CD14-positive monocyte (primary cell): ENCODE measurements around the gene AHCYL1. TPM values are rescaled to one million over a fixed set of nuclear protein-coding genes. Genes with fewer than 3 reads are reported as not detected.
A peak's percentile ranks its signal among the peaks of the same experiment; 100 is the strongest.

ENCODE experiments used
- DNase-seq, 3 donors: peaks; one replicate each; pipeline ENCODE4 v3.0.0-alpha.2; 2011 to 2022
- H2AFZ ChIP-seq: 2 replicates; pipeline ENCODE4 v1.6.0; 2012; ENCODE audit warnings: mild to moderate bottlenecking, low read depth, low read length, inconsistent platforms; ENCODE audit not compliant: insufficient read depth, poor library complexity, severe bottlenecking
- H3K27ac ChIP-seq, 2 donors: 1 replicate in 1 of 2; 2 replicates in 1 of 2; pipeline ENCODE4 v1.5.1; 2012 to 2013; ENCODE audit warnings: low read length in 2 of 2, control low read depth in 1 of 2, inconsistent platforms in 1 of 2, low read depth in 1 of 2, mild to moderate bottlenecking in 1 of 2
- H3K27me3 ChIP-seq, 2 donors: one replicate each; pipeline versions ENCODE4 v1.6.0 to v1.6.1; 2011 to 2013; ENCODE audit warnings: low read length in 2 of 2; ENCODE audit not compliant: control insufficient read depth in 2 of 2, insufficient read depth in 2 of 2
- H3K36me3 ChIP-seq, 2 donors: replicated peaks in 1 of 2; 1 replicate in 1 of 2; 2 replicates in 1 of 2; pipeline versions ENCODE4 v1.5.1 to v1.6.1; 2012 to 2013; ENCODE audit warnings: low read length in 2 of 2, control low read depth in 1 of 2, inconsistent platforms in 1 of 2, mild to moderate bottlenecking in 1 of 2; ENCODE audit not compliant: insufficient read depth in 2 of 2, control insufficient read depth in 1 of 2
- H3K4me1 ChIP-seq, 2 donors: 1 replicate in 1 of 2; 2 replicates in 1 of 2; pipeline versions ENCODE4 v1.5.1 to v1.6.1; 2012 to 2013; ENCODE audit warnings: low read length in 2 of 2, control low read depth in 1 of 2, inconsistent platforms in 1 of 2, mild to moderate bottlenecking in 1 of 2, moderate library complexity in 1 of 2; ENCODE audit not compliant: insufficient read depth in 2 of 2, control insufficient read depth in 1 of 2
- H3K4me2 ChIP-seq: replicated peaks from 2 replicates; pipeline ENCODE3; 2012; ENCODE audit warnings: low read length, moderate library complexity, mild to moderate bottlenecking; ENCODE audit not compliant: poor library complexity, severe bottlenecking; ENCODE audit errors: extremely low read depth
- H3K4me3 ChIP-seq, 3 experiments: fragments of 200-600 bp in 1 of 3; sonication (generic) in 1 of 3; replicated peaks in 1 of 3; 1 replicate in 2 of 3; 2 replicates in 1 of 3; pipeline ENCODE4 v1.5.1; 2011 to 2013; ENCODE audit warnings: low read length in 3 of 3, mild to moderate bottlenecking in 3 of 3, control low read depth in 2 of 3, low read depth in 2 of 3, inconsistent platforms in 1 of 3, moderate library complexity in 1 of 3
- H3K79me2 ChIP-seq: 2 replicates; pipeline ENCODE4 v1.6.0; 2012; ENCODE audit warnings: mild to moderate bottlenecking, control low read depth, inconsistent platforms, low read length, moderate library complexity; ENCODE audit not compliant: insufficient read depth
- H3K9ac ChIP-seq: 2 replicates; pipeline ENCODE4 v1.6.0; 2017; ENCODE audit warnings: low read length, mild to moderate bottlenecking; ENCODE audit not compliant: insufficient read depth, poor library complexity, severe bottlenecking
- H3K9me3 ChIP-seq, 2 donors: replicated peaks in 1 of 2; 1 replicate in 1 of 2; 2 replicates in 1 of 2; pipeline versions ENCODE4 v1.5.1 to v1.6.1; 2012 to 2013; ENCODE audit warnings: low read length in 2 of 2, control low read depth in 1 of 2; ENCODE audit not compliant: control insufficient read depth in 1 of 2, insufficient read depth in 1 of 2
- H4K20me1 ChIP-seq: 2 replicates; pipeline ENCODE4 v1.6.0; 2012; ENCODE audit warnings: mild to moderate bottlenecking, low read length, control low read depth, moderate library complexity; ENCODE audit not compliant: insufficient read depth
- H3K27ac Mint-ChIP-seq, 7 donors: one replicate each; pipeline ENCODE4 v1.8.0; 2020; ENCODE audit warnings: mild to moderate bottlenecking in 7 of 7, mixed read lengths in 7 of 7, moderate library complexity in 6 of 7, inconsistent platforms in 2 of 7
- H3K27me3 Mint-ChIP-seq, 3 donors: one replicate each; pipeline ENCODE4 v1.8.0; 2021 to 2022; ENCODE audit warnings: low read depth in 3 of 3, mild to moderate bottlenecking in 3 of 3, mixed read lengths in 3 of 3, moderate library complexity in 3 of 3, inconsistent platforms in 1 of 3
- H3K36me3 Mint-ChIP-seq, 2 donors: one replicate each; pipeline ENCODE4 v1.8.0; 2020; ENCODE audit warnings: mixed read lengths in 2 of 2, inconsistent platforms in 1 of 2, mild to moderate bottlenecking in 1 of 2
- H3K4me1 Mint-ChIP-seq: one replicate; pipeline ENCODE4 v1.8.0; 2020; ENCODE audit warnings: mild to moderate bottlenecking, mixed read lengths
- H3K4me3 Mint-ChIP-seq, 2 donors: one replicate each; pipeline ENCODE4 v1.8.0; 2020; ENCODE audit warnings: mild to moderate bottlenecking in 2 of 2, mixed read lengths in 2 of 2, moderate library complexity in 1 of 2
- H3K9me3 Mint-ChIP-seq, 7 donors: one replicate each; pipeline ENCODE4 v1.8.0; 2020 to 2022; ENCODE audit warnings: mixed read lengths in 7 of 7, mild to moderate bottlenecking in 6 of 7, moderate library complexity in 6 of 7, inconsistent platforms in 2 of 7
- CTCF ChIP-seq: fragments of 200-600 bp; IDR thresholded peaks from one replicate; pipeline ENCODE4 v1.8.0; 2022; ENCODE audit warnings: antibody characterized with exemption, mild to moderate bottlenecking
- WGBS: methylation state at CpG from one replicate; pipeline ENCODE4 v1.1.5; 2013; ENCODE audit warnings: missing lambda C conversion rate; ENCODE audit not compliant: insufficient coverage; 5-methylcytosine and 5-hydroxymethylcytosine counted together
- intact Hi-C, 2 donors: fragments of 100-400 bp; cut with micrococcal nuclease; formaldehyde crosslinking; loops; one replicate each; pipeline versions ENCODE4 v1.15.0 to v1.15.1; 2023
- polyA plus RNA-seq, 3 donors: library from polyadenylated mRNA; depleted of rRNA in 1 of 3; unstranded in 2 of 3; stranded (reverse) in 1 of 3; fragments of 300-500 nt in 2 of 3; fragments of >200 nt in 1 of 3; fragmentation: Illumina TruSeq in 2 of 3; gene quantifications; 1 replicate in 2 of 3; 2 replicates in 1 of 3; pipeline ENCODE4 v1.2.3, GENCODE V29; 2012 to 2021

Gene AHCYL1
- polyA plus RNA-seq, 3 donors, result 39.1 to 63.9 (median 48.8) TPM

- Mint-ChIP-seq H3K9me3 (peaks cover 0 to 13% (median 9%) of the 10 kb centered on the region in 7 donors), H3K4me3 (no peak overlapping the region), H3K27me3 (peaks cover 53 to 65% (median 59%) of the 10 kb centered on the region in 3 donors), H3K4me1 (peaks cover 25% of the 10 kb centered on the region), H3K27ac (no peak overlapping the region), H3K36me3 (peaks cover 5 to 21% of the 10 kb centered on the region in 2 donors)
- peaks cover 32 to 52% of the 10 kb centered on the region in 2 donors for H3K27me3 ChIP-seq
- H3K4me1 ChIP-seq, result peaks cover 27 to 32% of the 10 kb centered on the region in 2 donors
- no peaks in the 10 kb centered on the region for H4K20me1 ChIP-seq
- TF ChIP-seq CTCF, result no peak
- intact Hi-C loops, result no loop called here
- no peaks in the 10 kb centered on the region for H3K79me2 ChIP-seq
- H3K4me3 ChIP-seq, result no peak overlapping the region
- DNase-seq, result no peak
- no peak overlapping the region for H3K9ac ChIP-seq
- no peak overlapping the region for H3K27ac ChIP-seq
- no peaks in the 10 kb centered on the region for H3K36me3 ChIP-seq
- no peak overlapping the region for H2AFZ ChIP-seq
- peaks cover 0 to 14% of the 10 kb centered on the region in 2 donors for H3K9me3 ChIP-seq
- 100% methylated on average over 5 of the region's 5 CpGs for WGBS
- H3K4me2 ChIP-seq, result no peak overlapping the region
Measured at GRCh38 chr1:110065841-110066240, 81.3 kb downstream of the AHCYL1 start.

GRCh38 chr1:110067479-110067892, 82.9 kb downstream of the AHCYL1 start:
- Mint-ChIP-seq H3K4me3 (peak overlapping the region; percentile 72 to 99), H3K4me1 (peaks cover 25% of the 10 kb centered on the region), H3K9me3 (peaks cover 0 to 20% (median 9%) of the 10 kb centered on the region in 7 donors), H3K27me3 (peaks cover 69 to 81% (median 75%) of the 10 kb centered on the region in 3 donors), H3K36me3 (peaks cover 3 to 14% of the 10 kb centered on the region in 2 donors), H3K27ac (no peak overlapping the region)
- intact Hi-C loops, result no loop called here
- Histone ChIP-seq H3K27ac (no peak overlapping the region), H3K9ac (no peak overlapping the region), H3K4me3 (peak overlapping the region in 1 of 3 experiments; percentile 67), H3K4me2 (peak overlapping the region; percentile 67), H3K4me1 (peaks cover 27 to 32% of the 10 kb centered on the region in 2 donors), H3K27me3 (peaks cover 48 to 69% of the 10 kb centered on the region in 2 donors), H3K79me2 (no peaks in the 10 kb centered on the region), H4K20me1 (no peaks in the 10 kb centered on the region), H3K9me3 (peaks cover 0 to 27% of the 10 kb centered on the region in 2 donors), H3K36me3 (no peaks in the 10 kb centered on the region), H2AFZ (no peak overlapping the region)
- WGBS, result 26% methylated on average over 23 of the region's 23 CpGs
- DNase-seq, result no peak
- TF ChIP-seq CTCF, result no peak
